Prostate gland (tissue), 2 donors: Measurements from ENCODE around the gene ATP6V0B. TPM values are rescaled to one million over a fixed set of nuclear protein-coding genes. Genes with fewer than 3 reads are reported as not detected.

Experiments used
- DNase-seq: peaks from one replicate; pipeline ENCODE4 v3.0.0-alpha.2; 2019; ENCODE audit warnings: low spot score
- H3K27ac ChIP-seq, 2 donors: fragments of 200-600 bp; sonication (generic); 2 replicates each; pipeline ENCODE4 v1.5.1; 2017 to 2019
- H3K27me3 ChIP-seq: fragments of 200-600 bp; sonication (generic); replicated peaks from 2 replicates; pipeline ENCODE4 v1.5.1; 2019; ENCODE audit not compliant: insufficient read depth
- H3K36me3 ChIP-seq, 2 donors: fragments of 200-600 bp; sonication (generic); 1 replicate in 1 of 2; 2 replicates in 1 of 2; pipeline versions ENCODE4 v1.5.1 to v1.8.1; 2017 to 2019
- H3K4me1 ChIP-seq: fragments of 200-600 bp; sonication (generic); replicated peaks from 2 replicates; pipeline ENCODE4 v1.5.1; 2019
- H3K4me3 ChIP-seq, 2 donors: fragments of 200-600 bp; sonication (generic); 2 replicates each; pipeline ENCODE4 v1.5.1; 2017 to 2019
- H3K9me3 ChIP-seq: fragments of 200-600 bp; sonication (generic); 2 replicates; pipeline ENCODE4 v1.5.1; 2017
- POLR2A ChIP-seq: fragments of 450-650 bp; IDR thresholded peaks from one replicate; pipeline ENCODE4 v1.6.1; 2016; ENCODE audit warnings: antibody characterized with exemption, mild to moderate bottlenecking
- POLR2AphosphoS5 ChIP-seq: sonication (generic); formaldehyde crosslinking; IDR thresholded peaks from one replicate; pipeline ENCODE4 v1.6.1; 2017; ENCODE audit warnings: antibody characterized with exemption
- WGBS: methylation state at CpG from one replicate; pipeline ENCODE4 v1.1.5; 2018; 5-methylcytosine and 5-hydroxymethylcytosine counted together
- intact Hi-C: fragments of 100-400 bp; cut with DNase I; formaldehyde crosslinking; loops from one replicate; pipeline ENCODE4 v1.14.2; 2022
- total RNA-seq, 2 donors: library from RNA; depleted of rRNA; stranded (reverse); fragments of >200 nt; gene quantifications; one replicate each; pipeline ENCODE4 v1.1.0, GENCODE V29; 2016
- TF ChIP-seq, protein P1 (sequence below), 4 experiments: fragments of 200-600 bp in 2 of 4; fragments of 450-650 bp in 2 of 4; sonication (generic) in 2 of 4; IDR thresholded peaks; 1 replicate in 3 of 4; 2 replicates in 1 of 4; pipeline ENCODE4 v1.5.1; 2016 to 2019; ENCODE audit warnings: antibody characterized with exemption in 4 of 4, mild to moderate bottlenecking in 2 of 4, moderate library complexity in 2 of 4

The ATP6V0B gene
- total RNA-seq, 2 donors from 2014 or later, result 180 to 245 TPM

DNA sequence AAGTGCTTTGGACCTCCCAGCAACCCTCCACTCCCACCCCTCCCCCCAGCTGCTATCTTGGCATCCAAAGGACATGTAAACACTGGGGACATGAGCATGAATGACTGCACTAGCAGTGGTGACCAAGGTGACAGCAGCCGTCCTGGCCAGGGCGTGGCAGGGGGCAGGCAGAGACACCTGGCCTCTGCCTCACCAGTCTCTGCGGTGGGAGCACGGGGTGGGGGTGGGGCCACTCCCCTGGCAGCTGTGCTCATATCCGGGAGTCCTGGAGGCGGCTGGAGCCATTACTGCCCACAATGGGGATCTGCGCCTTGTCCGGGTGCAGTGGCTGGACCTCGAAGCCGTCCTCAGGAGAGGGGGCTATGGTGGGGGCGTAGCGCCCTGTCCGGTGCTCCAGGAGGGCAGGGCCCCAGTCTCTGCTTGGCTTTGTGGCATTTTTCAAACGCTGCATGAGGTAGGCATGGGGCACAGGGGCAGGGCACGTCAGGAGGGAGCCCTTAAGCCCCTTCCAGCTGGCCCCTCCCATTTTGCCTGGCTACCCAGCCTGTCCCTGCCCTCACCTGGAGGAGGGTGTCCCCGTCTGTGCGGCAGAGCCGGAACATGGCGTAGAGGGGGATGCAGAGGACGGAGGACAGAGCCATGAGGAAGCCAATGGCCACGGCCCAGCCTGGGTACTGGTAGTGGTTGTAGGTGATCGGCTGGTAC lies 22.7 kb downstream of the ATP6V0B start:
- intact Hi-C loops, result no loop called here
- H3K27ac ChIP-seq, result no peak overlapping the region
- WGBS, result 69% methylated on average over 18 of the region's 22 CpGs
- no peaks in the 10 kb centered on the region for H3K36me3 ChIP-seq
- H3K27me3 ChIP-seq, result no peaks in the 10 kb centered on the region
- H3K4me1 ChIP-seq, result no peaks in the 10 kb centered on the region
- no peak overlapping the region for H3K4me3 ChIP-seq
- H3K9me3 ChIP-seq, result no peaks in the 10 kb centered on the region
- no peak for TF ChIP-seq POLR2A
- TF ChIP-seq, protein P1, sequence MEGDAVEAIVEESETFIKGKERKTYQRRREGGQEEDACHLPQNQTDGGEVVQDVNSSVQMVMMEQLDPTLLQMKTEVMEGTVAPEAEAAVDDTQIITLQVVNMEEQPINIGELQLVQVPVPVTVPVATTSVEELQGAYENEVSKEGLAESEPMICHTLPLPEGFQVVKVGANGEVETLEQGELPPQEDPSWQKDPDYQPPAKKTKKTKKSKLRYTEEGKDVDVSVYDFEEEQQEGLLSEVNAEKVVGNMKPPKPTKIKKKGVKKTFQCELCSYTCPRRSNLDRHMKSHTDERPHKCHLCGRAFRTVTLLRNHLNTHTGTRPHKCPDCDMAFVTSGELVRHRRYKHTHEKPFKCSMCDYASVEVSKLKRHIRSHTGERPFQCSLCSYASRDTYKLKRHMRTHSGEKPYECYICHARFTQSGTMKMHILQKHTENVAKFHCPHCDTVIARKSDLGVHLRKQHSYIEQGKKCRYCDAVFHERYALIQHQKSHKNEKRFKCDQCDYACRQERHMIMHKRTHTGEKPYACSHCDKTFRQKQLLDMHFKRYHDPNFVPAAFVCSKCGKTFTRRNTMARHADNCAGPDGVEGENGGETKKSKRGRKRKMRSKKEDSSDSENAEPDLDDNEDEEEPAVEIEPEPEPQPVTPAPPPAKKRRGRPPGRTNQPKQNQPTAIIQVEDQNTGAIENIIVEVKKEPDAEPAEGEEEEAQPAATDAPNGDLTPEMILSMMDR (IDR thresholded peaks at IDR 0.05), result no peak
- TF ChIP-seq POLR2AphosphoS5, result no peak
- no peak for DNase-seq

DNA sequence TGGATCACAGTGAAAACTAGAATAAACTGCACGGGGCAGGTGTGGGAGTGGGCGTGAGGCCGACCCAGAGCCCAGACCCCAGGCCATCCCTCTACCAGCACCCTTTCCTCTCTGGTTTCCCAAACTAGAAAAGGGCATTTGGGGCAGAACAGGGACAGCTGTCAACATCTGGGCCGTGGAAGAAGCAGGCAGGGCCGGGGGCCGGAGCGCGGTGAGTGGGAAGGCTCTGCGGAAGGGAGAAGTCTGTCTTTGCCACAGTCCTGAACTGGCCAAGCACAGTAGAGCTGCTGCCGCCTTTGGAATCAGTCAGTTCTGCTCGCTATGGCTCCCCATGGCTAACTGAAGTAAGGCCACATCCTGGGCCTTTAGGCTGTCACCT lies 23.2 kb downstream of the ATP6V0B start:
- intact Hi-C loops, result no loop called here
- WGBS, result 87% methylated on average over 11 of the region's 11 CpGs
- no peak overlapping the region for H3K4me3 ChIP-seq
- no peaks in the 10 kb centered on the region for H3K27me3 ChIP-seq
- no peaks in the 10 kb centered on the region for H3K4me1 ChIP-seq
- H3K36me3 ChIP-seq, result no peaks in the 10 kb centered on the region
- TF ChIP-seq POLR2AphosphoS5, result no peak
- no peak for TF ChIP-seq POLR2A
- TF ChIP-seq, protein P1 (IDR thresholded peaks at IDR 0.05), result no peak
- H3K9me3 ChIP-seq, result no peaks in the 10 kb centered on the region
- no peak overlapping the region for H3K27ac ChIP-seq
- no peak for DNase-seq

DNA sequence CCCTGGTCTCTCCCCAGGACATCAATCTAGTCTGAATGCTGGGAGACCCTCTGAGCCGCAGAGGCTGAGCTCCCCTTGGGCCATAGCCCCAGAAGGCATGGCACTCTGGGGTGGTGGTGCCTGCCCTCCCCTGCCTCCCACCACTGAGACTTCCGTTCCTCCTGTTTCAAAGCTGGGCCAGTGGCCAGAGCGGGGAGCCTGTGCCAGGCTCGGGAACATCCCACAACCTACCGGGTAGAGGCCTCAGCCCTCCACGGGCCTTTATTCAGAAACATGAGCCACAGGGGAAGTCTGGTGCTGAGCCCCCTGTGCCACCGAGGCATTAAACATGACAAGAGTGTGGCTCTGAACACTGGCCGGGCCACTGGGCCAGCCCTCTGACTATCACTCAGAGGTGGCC lies 24.7 kb downstream of the ATP6V0B start:
- H3K27me3 ChIP-seq, result no peaks in the 10 kb centered on the region
- no peak overlapping the region for H3K27ac ChIP-seq
- H3K36me3 ChIP-seq, result no peaks in the 10 kb centered on the region
- intact Hi-C loops, result no loop called here
- DNase-seq, result no peak
- 44% methylated on average over 8 of the region's 8 CpGs for WGBS
- no peaks in the 10 kb centered on the region for H3K9me3 ChIP-seq
- no peaks in the 10 kb centered on the region for H3K4me1 ChIP-seq
- no peak overlapping the region for H3K4me3 ChIP-seq
- TF ChIP-seq POLR2AphosphoS5 (no peak), POLR2A (no peak)
- TF ChIP-seq, protein P1 (IDR thresholded peaks at IDR 0.05), result no peak

DNA sequence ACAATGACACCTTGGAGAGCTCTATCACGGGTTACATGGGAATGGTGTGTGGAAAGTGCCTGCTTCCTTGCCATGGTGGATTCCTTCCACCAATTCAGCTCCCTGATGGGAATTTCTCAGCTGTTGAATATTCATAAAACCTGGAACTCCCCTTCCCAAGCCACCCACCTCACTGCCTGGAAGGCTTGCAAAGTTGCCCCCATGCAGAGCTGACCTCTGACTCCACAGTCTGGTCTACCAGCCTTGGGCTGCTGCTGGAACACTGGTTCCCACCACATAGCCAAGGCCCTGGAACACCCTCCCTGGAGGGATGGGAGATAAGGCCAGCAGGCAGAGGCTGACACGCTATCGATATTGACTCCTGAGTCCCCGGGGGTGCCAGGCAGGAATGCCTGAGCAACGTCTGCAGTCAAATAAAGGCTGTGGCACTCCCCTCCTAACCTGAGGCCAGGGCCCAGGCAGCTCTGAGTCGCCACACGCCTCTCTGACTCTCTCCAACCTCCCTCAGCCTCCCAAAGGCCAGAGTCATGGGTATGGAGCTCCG lies 25.4 kb downstream of the ATP6V0B start:
- no peaks in the 10 kb centered on the region for H3K4me1 ChIP-seq
- H3K9me3 ChIP-seq, result no peaks in the 10 kb centered on the region
- DNase-seq, result no peak
- H3K4me3 ChIP-seq, result no peak overlapping the region
- no peaks in the 10 kb centered on the region for H3K27me3 ChIP-seq
- H3K27ac ChIP-seq, result no peak overlapping the region
- no peaks in the 10 kb centered on the region for H3K36me3 ChIP-seq
- TF ChIP-seq POLR2A (no peak), POLR2AphosphoS5 (no peak)
- TF ChIP-seq, protein P1 (IDR thresholded peaks at IDR 0.05), result no peak
- intact Hi-C loops, result no loop called here
- 76% methylated on average over 7 of the region's 8 CpGs for WGBS

DNA sequence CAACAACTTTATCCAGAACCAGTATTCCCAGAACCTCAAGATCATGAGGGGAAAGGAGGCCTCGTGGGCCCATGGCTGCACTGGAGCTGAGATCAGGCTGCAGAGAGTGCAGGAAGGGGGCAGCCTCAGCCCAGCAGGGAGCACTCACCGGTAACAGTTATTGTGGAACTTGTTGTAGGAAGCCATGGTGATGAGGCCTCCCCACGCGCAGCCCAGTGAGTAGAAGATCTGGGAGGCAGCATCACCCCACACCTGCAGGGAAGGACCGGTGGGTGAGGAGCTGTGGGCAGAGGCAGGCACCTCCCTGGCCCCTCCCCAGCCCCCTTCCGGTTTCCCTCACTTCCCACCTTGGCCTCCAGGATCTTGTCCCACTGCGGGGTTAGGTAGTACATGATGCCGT lies 27.4 kb downstream of the ATP6V0B start:
- DNase-seq, result no peak

More for the DNA sequence above, 27.4 kb downstream of the ATP6V0B start:
- TF ChIP-seq, protein P1 (IDR thresholded peaks at IDR 0.05), result no peak
- no peak for TF ChIP-seq POLR2AphosphoS5
- TF ChIP-seq POLR2A, result no peak
- no peaks in the 10 kb centered on the region for H3K27me3 ChIP-seq
- 80% methylated on average over 8 of the region's 8 CpGs for WGBS
- H3K27ac ChIP-seq, result no peak overlapping the region
- intact Hi-C loops, result no loop called here
- H3K4me3 ChIP-seq, result no peak overlapping the region
- no peaks in the 10 kb centered on the region for H3K9me3 ChIP-seq
- no peaks in the 10 kb centered on the region for H3K4me1 ChIP-seq
- no peaks in the 10 kb centered on the region for H3K36me3 ChIP-seq
